H1 (cell line): Measurements from ENCODE around the gene PTPMT1. TPM values are rescaled to one million over a fixed set of nuclear protein-coding genes. Genes with fewer than 3 reads are reported as not detected.

ENCODE experiments used
- CTCF ChIA-PET: fragments of 300-600 bp; sonication (Branson Sonifier 250); formaldehyde crosslinking; loops from one replicate; lab custom pipeline; 2021; ENCODE audit not compliant: partially characterized antibody; lab: Charles Lee
- POLR2A ChIA-PET: fragments of 300-600 bp; sonication (Branson Sonifier 250); formaldehyde crosslinking; loops from one replicate; lab custom pipeline; 2021; ENCODE audit warnings: inconsistent platforms; ENCODE audit not compliant: partially characterized antibody; lab: Charles Lee
- DNase-seq, 2 experiments: peaks; one replicate each; pipeline versions ENCODE4 v3.0.0 to v3.0.0-alpha.2; 2010 to 2022; ENCODE audit warnings: low spot score in 2 of 2, low read depth in 1 of 2, mixed read lengths in 1 of 2
- FAIRE-seq: peaks from 2 replicates; lab custom pipeline; 2011; peaks lifted over from hg19 to GRCh38; lab: Jason Lieb, UNC
- H2AFZ ChIP-seq: 2 replicates; pipeline ENCODE4 v1.8.1; 2012; ENCODE audit warnings: low read length, inconsistent platforms
- H2AK5ac ChIP-seq: 2 replicates; pipeline ENCODE4 v1.6.1; 2013; ENCODE audit warnings: low read depth, low read length
- H2BK120ac ChIP-seq: replicated peaks from 2 replicates; pipeline ENCODE3; 2013; ENCODE audit warnings: low read depth, low read length, inconsistent platforms
- H2BK12ac ChIP-seq: 2 replicates; pipeline ENCODE4 v1.6.1; 2013; ENCODE audit warnings: low read depth, low read length
- H2BK15ac ChIP-seq: 2 replicates; pipeline ENCODE4 v1.6.1; 2013; ENCODE audit warnings: low read length
- H2BK20ac ChIP-seq: 2 replicates; pipeline ENCODE4 v1.6.1; 2013; ENCODE audit warnings: low read length
- H2BK5ac ChIP-seq: 2 replicates; pipeline ENCODE4 v1.6.1; 2013; ENCODE audit warnings: low read depth, low read length
- H3K14ac ChIP-seq: 2 replicates; pipeline ENCODE4 v1.6.1; 2013; ENCODE audit warnings: inconsistent platforms; ENCODE audit not compliant: insufficient read length
- H3K18ac ChIP-seq: 2 replicates; pipeline ENCODE4 v1.6.1; 2013; ENCODE audit warnings: low read length; ENCODE audit errors: extremely low read depth
- H3K23ac ChIP-seq: 2 replicates; pipeline ENCODE4 v1.6.1; 2013; ENCODE audit warnings: inconsistent platforms; ENCODE audit not compliant: insufficient read length
- H3K23me2 ChIP-seq: 2 replicates; pipeline ENCODE4 v1.6.1; 2013; ENCODE audit warnings: low read depth, low read length
- H3K27ac ChIP-seq: 2 replicates; pipeline ENCODE4 v1.6.1; 2011; ENCODE audit warnings: low read depth, low read length, inconsistent platforms
- H3K27me3 ChIP-seq, 4 experiments: replicated peaks in 1 of 4; 1 replicate in 1 of 4; 2 replicates in 3 of 4; pipeline versions ENCODE4 v1.6.1 to v1.8.1; 2011 to 2013; ENCODE audit warnings: low read length in 3 of 4, mild to moderate bottlenecking in 3 of 4, inconsistent platforms in 2 of 4, mixed read lengths in 2 of 4, moderate library complexity in 1 of 4; ENCODE audit not compliant: control insufficient read depth in 3 of 4, insufficient read depth in 3 of 4; ENCODE audit errors: extremely low read depth in 1 of 4
- H3K36me3 ChIP-seq, 4 experiments: 2 replicates each; pipeline versions ENCODE4 v1.6.1 to v1.8.1; 2011 to 2013; ENCODE audit warnings: mild to moderate bottlenecking in 4 of 4, low read length in 3 of 4, moderate library complexity in 2 of 4, control low read depth in 1 of 4, inconsistent platforms in 1 of 4; ENCODE audit not compliant: insufficient read depth in 4 of 4, control insufficient read depth in 2 of 4
- H3K4ac ChIP-seq: replicated peaks from 2 replicates; pipeline ENCODE3; 2013; ENCODE audit warnings: low read length, low read depth, mixed read lengths, inconsistent platforms; ENCODE audit not compliant: insufficient read length
- H3K4me1 ChIP-seq, 4 experiments: replicated peaks in 1 of 4; 1 replicate in 1 of 4; 2 replicates in 3 of 4; pipeline versions ENCODE4 v1.6.1 to v1.8.1; 2011 to 2013; ENCODE audit warnings: low read length in 3 of 4, inconsistent platforms in 2 of 4, mixed read lengths in 1 of 4; ENCODE audit not compliant: insufficient read depth in 4 of 4, control insufficient read depth in 3 of 4
- H3K4me2 ChIP-seq, 2 experiments: 2 replicates each; pipeline versions ENCODE4 v1.6.1 to v1.8.1; 2011 to 2013; ENCODE audit warnings: low read depth in 2 of 2, low read length in 2 of 2, control low read depth in 1 of 2, inconsistent platforms in 1 of 2, mild to moderate bottlenecking in 1 of 2; ENCODE audit not compliant: insufficient read depth in 1 of 2
- H3K4me3 ChIP-seq, 4 experiments: fragments of 200-600, 300-600 bp in 1 of 4; sonication (generic), shearing (Covaris generic), sonication (Bioruptor Twin) in 1 of 4; 2 replicates each; pipeline versions ENCODE4 v1.5.1 to v1.8.1; 2011 to 2016; ENCODE audit warnings: low read length in 4 of 4, low read depth in 3 of 4, control low read depth in 2 of 4, inconsistent platforms in 2 of 4, mild to moderate bottlenecking in 2 of 4, mixed read lengths in 1 of 4, moderate library complexity in 1 of 4; ENCODE audit not compliant: insufficient read depth in 2 of 4; ENCODE audit errors: extremely low read depth in 1 of 4
- H3K56ac ChIP-seq: replicated peaks from 2 replicates; pipeline ENCODE3; 2013; ENCODE audit warnings: low read depth, mild to moderate bottlenecking, mixed read lengths, low read length, inconsistent platforms; ENCODE audit not compliant: insufficient read length
- H3K79me1 ChIP-seq: 2 replicates; pipeline ENCODE4 v1.6.1; 2013; ENCODE audit warnings: low read depth, low read length, control low read depth
- H3K79me2 ChIP-seq, 2 experiments: 2 replicates each; pipeline versions ENCODE4 v1.6.1 to v1.8.1; 2012 to 2013; ENCODE audit warnings: low read length in 2 of 2, mild to moderate bottlenecking in 2 of 2, inconsistent platforms in 1 of 2; ENCODE audit not compliant: insufficient read depth in 2 of 2, control insufficient read depth in 1 of 2
- H3K9ac ChIP-seq, 4 experiments: replicated peaks in 1 of 4; 1 replicate in 1 of 4; 2 replicates in 3 of 4; pipeline versions ENCODE4 v1.6.1 to v1.8.1; 2011 to 2013; ENCODE audit warnings: low read depth in 3 of 4, low read length in 3 of 4, control low read depth in 2 of 4, mild to moderate bottlenecking in 2 of 4, moderate library complexity in 2 of 4, inconsistent platforms in 1 of 4; ENCODE audit errors: extremely low read depth in 1 of 4
- H3K9me3 ChIP-seq, 2 experiments: 2 replicates each; pipeline versions ENCODE4 v1.6.1 to v1.8.1; 2012 to 2013; ENCODE audit warnings: mild to moderate bottlenecking in 2 of 2, moderate library complexity in 2 of 2, control low read depth in 1 of 2, inconsistent platforms in 1 of 2, low read depth in 1 of 2, low read length in 1 of 2, mixed read lengths in 1 of 2; ENCODE audit not compliant: insufficient read depth in 2 of 2
- H4K20me1 ChIP-seq, 2 experiments: replicated peaks in 1 of 2; 2 replicates each; pipeline versions ENCODE3 to v1.8.1; 2011 to 2013; ENCODE audit warnings: inconsistent platforms in 2 of 2, low read length in 2 of 2, mild to moderate bottlenecking in 1 of 2; ENCODE audit not compliant: insufficient read depth in 2 of 2, control insufficient read depth in 1 of 2
- H4K5ac ChIP-seq: 2 replicates; pipeline ENCODE4 v1.6.1; 2013; ENCODE audit warnings: low read length, low read depth, mixed read lengths, inconsistent platforms; ENCODE audit not compliant: insufficient read length
- H4K8ac ChIP-seq: 2 replicates; pipeline ENCODE4 v1.8.0; 2013; ENCODE audit warnings: mild to moderate bottlenecking, moderate library complexity, low read length, inconsistent platforms; ENCODE audit not compliant: insufficient read depth; ENCODE audit errors: extremely low read depth
- H4K91ac ChIP-seq: replicated peaks from 2 replicates; pipeline ENCODE3; 2013; ENCODE audit warnings: low read length, mixed read lengths, inconsistent platforms; ENCODE audit not compliant: insufficient read length
- ATF2 ChIP-seq: IDR thresholded peaks from 2 replicates; pipeline ENCODE4 v1.6.1; 2012; ENCODE audit warnings: low read length, inconsistent platforms
- E2F6 ChIP-seq: IDR thresholded peaks from 2 replicates; pipeline ENCODE4 v1.6.1; 2012; ENCODE audit warnings: inconsistent platforms
- EGR1 ChIP-seq: IDR thresholded peaks from 2 replicates; pipeline ENCODE4 v1.6.1; 2011; ENCODE audit warnings: low read depth, low read length, borderline replicate concordance
- GTF2F1 ChIP-seq: IDR thresholded peaks from 2 replicates; pipeline ENCODE4 v1.6.1; 2012; ENCODE audit warnings: low read depth, low read length, improper control_type of control experiment, borderline replicate concordance
- KDM4A ChIP-seq: IDR thresholded peaks from one replicate; pipeline ENCODE4 v1.7.1; 2012; ENCODE audit warnings: low read depth, mild to moderate bottlenecking, moderate library complexity, low read length, inconsistent platforms; ENCODE audit not compliant: severe bottlenecking
- RAD21 ChIP-seq, 2 experiments: IDR thresholded peaks in 1 of 2; conservative IDR thresholded peaks in 1 of 2; 2 replicates each; pipeline ENCODE4 v1.6.1; 2011; ENCODE audit warnings: low read depth in 2 of 2, low read length in 2 of 2, improper control_type of control experiment in 1 of 2, inconsistent platforms in 1 of 2, mild to moderate bottlenecking in 1 of 2, moderate library complexity in 1 of 2
- SIX5 ChIP-seq: IDR thresholded peaks from 2 replicates; pipeline ENCODE4 v1.6.1; 2011; ENCODE audit warnings: mild to moderate bottlenecking, low read depth, low read length
- SP1 ChIP-seq: IDR thresholded peaks from 2 replicates; pipeline ENCODE4 v1.6.1; 2011; ENCODE audit warnings: low read depth, low read length
- SP2 ChIP-seq: IDR thresholded peaks from 2 replicates; pipeline ENCODE4 v1.6.1; 2012; ENCODE audit warnings: mild to moderate bottlenecking, low read length, inconsistent platforms
- WGBS, 2 experiments: shearing (Covaris generic) in 1 of 2; methylation state at CpG; one replicate each; pipeline versions ENCODE4 v1.1.6 to v1.1.7; 2013 to 2015; ENCODE audit warnings: low lambda C conversion rate in 2 of 2, mixed read lengths in 2 of 2, inconsistent platforms in 1 of 2, low coverage in 1 of 2, missing lambda C conversion rate in 1 of 2; ENCODE audit not compliant: insufficient replicate concordance in 2 of 2, insufficient coverage in 1 of 2, insufficient read length in 1 of 2; ENCODE audit errors: extremely low coverage in 1 of 2, missing lambda C conversion rate in 1 of 2; 5-methylcytosine and 5-hydroxymethylcytosine counted together
- polyA plus RNA-seq, 7 experiments: library from polyadenylated mRNA; depleted of rRNA in 3 of 7; stranded (reverse) in 5 of 7; unstranded in 2 of 7; fragments of >200 nt in 5 of 7; fragments of 200-250 nt in 2 of 7; gene quantifications; 1 replicate in 5 of 7; 2 replicates in 1 of 7; 4 replicates in 1 of 7; pipeline versions ENCODE4 v1.2.1 to v1.2.3, GENCODE V29; 2011 to 2013; ENCODE audit warnings: missing spikeins in 2 of 7, mixed read lengths in 2 of 7
- total RNA-seq: library from RNA; stranded (reverse); fragmentation: NEBNext Ultra II Directional; extraction: Animal tissue kit (Norgen Biotek cat#: 25700); gene quantifications from 2 replicates; pipeline ENCODE4 v1.2.1, GENCODE V29; 2021

Gene PTPMT1
- total and polyA plus RNA-seq, 2 of the 8 experiments (the other 6 are each of a cell fraction or from before 2014, with no cell fraction given), result 44.8 to 105 TPM

- no peak within 1 kb of the TSS for H3K56ac ChIP-seq
- no peak within 1 kb of the TSS for H2BK15ac ChIP-seq
- H3K9ac ChIP-seq, result no peak within 1 kb of the TSS
- H2AFZ ChIP-seq, result no peak within 1 kb of the TSS
- H4K8ac ChIP-seq, result 0 out of 2 replicates have a peak within 1 kb of the TSS, but pooled peaks have one; percentile 68
- H3K18ac ChIP-seq, result no peak within 1 kb of the TSS
- DNase-seq, result no peak
- no peak within 1 kb of the TSS for H3K4me2 ChIP-seq
- H2BK12ac ChIP-seq, result no peak within 1 kb of the TSS
- no peaks in the 10 kb centered on the region; the same call in 1 of the 2 replicates for H3K79me1 ChIP-seq
- no peak within 1 kb of the TSS for H2BK20ac ChIP-seq
- no peak within 1 kb of the TSS for H3K14ac ChIP-seq
- H3K27me3 ChIP-seq, result no peaks in the 10 kb centered on the region
- no peaks in the 10 kb centered on the region for H3K9me3 ChIP-seq
- no peaks in the 10 kb centered on the region; a peak in 1 of 7 replicates for H3K4me1 ChIP-seq
- POLR2A ChIA-PET, result interaction anchor here (0.6 to 3.3 kb wide), 10 partner anchors 9 to 313 kb away, joined by 3 to 25 read pairs (median 5); partner anchors contain the start of gene C1QTNF4
- no peak within 1 kb of the TSS; the same call in 1 of the 2 replicates for H2BK5ac ChIP-seq
- 86% methylated on average over 12 of the region's 12 CpGs; no CpG with 5 or more reads in 1 of the 2 experiments for WGBS, 2 experiments
- peaks cover 20 to 29% (median 28%) of the 10 kb centered on the region in 4 experiments for H3K36me3 ChIP-seq
- peaks cover 2 to 3% of the 10 kb centered on the region in 2 experiments for H4K20me1 ChIP-seq
- FAIRE-seq, result no peak
- H3K23ac ChIP-seq, result no peak within 1 kb of the TSS
- no peaks in the 10 kb centered on the region; the same call in 1 of the 2 replicates for H3K23me2 ChIP-seq
- H3K27ac ChIP-seq, result no peak within 1 kb of the TSS
- H4K5ac ChIP-seq, result no peak within 1 kb of the TSS
- no peak within 1 kb of the TSS for H2AK5ac ChIP-seq
- H3K4ac ChIP-seq, result no peak within 1 kb of the TSS
- no peak within 1 kb of the TSS for H4K91ac ChIP-seq
- no peaks in the 10 kb centered on the region for H3K79me2 ChIP-seq
- CTCF ChIA-PET, result interaction anchor here (1.4 to 1.6 kb wide), 3 partner anchors 8 to 24 kb away, joined by 3 to 4 read pairs (median 4); partner anchors contain the start of genes KBTBD4 and NDUFS3
- no peak within 1 kb of the TSS for H2BK120ac ChIP-seq
- H3K4me3 ChIP-seq, result no peak within 1 kb of the TSS
- no peak for TF ChIP-seq RAD21 (IDR thresholded peaks at IDR 0.05 in 1 of 2, conservative IDR thresholded peaks at IDR 0.05 in 1 of 2; ENCODE audit: low read depth in 2 of 2, low read length in 2 of 2)
- no peak for TF ChIP-seq SP1
- no peak for TF ChIP-seq KDM4A
- TF ChIP-seq E2F6, result no peak
- no peak for TF ChIP-seq GTF2F1
- no peak for TF ChIP-seq ATF2
- no peak for TF ChIP-seq EGR1
- TF ChIP-seq SIX5, result no peak
- no peak for TF ChIP-seq SP2
These were observed 20.9 kb downstream of the PTPMT1 start, which contains the start of gene FAM180B for GRCh38 chr11:47586098-47586855. Gene FAM180B, plus strand, starts transcription at chr11:47586678. Its CDS starts 91 bp downstream, at chr11:47586769.
